Endothelial cell of umbilical vein (primary cell): ENCODE measurements around the gene KIF26B.

Experiments
- MYC ChIP-seq: IDR thresholded peaks from one replicate; pipeline ENCODE4 v1.6.1; 2011; ENCODE audit warnings: mild to moderate bottlenecking, low read depth, low read length
- POLR2A ChIP-seq: IDR thresholded peaks from 2 replicates; pipeline ENCODE4 v1.6.1; 2012; ENCODE audit warnings: low read depth, mild to moderate bottlenecking, control low read depth, low read length
- POLR2AphosphoS5 ChIP-seq: IDR thresholded peaks from 2 replicates; pipeline ENCODE4 v1.6.1; 2012; ENCODE audit warnings: low read depth, mild to moderate bottlenecking, control low read depth, low read length, moderate library complexity; ENCODE audit not compliant: insufficient read depth
- TF ChIP-seq, protein P1 (sequence below), 2 donors: IDR thresholded peaks; 1 replicate in 1 of 2; 2 replicates in 1 of 2; pipeline ENCODE4 v1.5.1; 2011; ENCODE audit warnings: low read length in 2 of 2, mild to moderate bottlenecking in 2 of 2, moderate library complexity in 2 of 2, control low read depth in 1 of 2, inconsistent platforms in 1 of 2, low read depth in 1 of 2; ENCODE audit not compliant: insufficient read depth in 1 of 2; ENCODE audit errors: extremely low read depth in 1 of 2
- TF ChIP-seq, protein P2 (sequence below): IDR thresholded peaks from 2 replicates; pipeline ENCODE4 v1.6.1; 2011; ENCODE audit not compliant: insufficient read depth, insufficient read length

DNA sequence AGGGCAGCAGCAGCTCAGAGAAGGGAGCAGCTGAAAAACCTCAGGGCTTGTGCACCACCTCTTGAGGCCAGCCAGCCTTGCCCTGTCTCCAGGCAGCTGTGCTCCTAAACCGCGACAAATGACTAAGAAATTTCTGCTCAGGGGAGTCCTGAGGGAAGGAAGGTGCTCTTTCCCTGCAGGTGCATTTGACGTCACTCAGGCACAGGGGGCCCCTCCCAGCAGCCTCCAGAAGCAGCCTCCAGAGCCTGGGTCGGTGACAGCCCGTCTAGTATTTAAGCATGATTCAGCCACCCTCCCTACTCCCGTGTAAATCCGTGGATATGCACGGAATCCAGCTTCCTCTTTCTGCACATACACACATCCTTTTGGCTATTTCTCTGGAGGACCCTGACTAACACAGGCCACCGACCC is 560.5 kb downstream of the KIF26B start:
- TF ChIP-seq POLR2A (no peak), MYC (no peak), POLR2AphosphoS5 (no peak)
- TF ChIP-seq, protein P1, sequence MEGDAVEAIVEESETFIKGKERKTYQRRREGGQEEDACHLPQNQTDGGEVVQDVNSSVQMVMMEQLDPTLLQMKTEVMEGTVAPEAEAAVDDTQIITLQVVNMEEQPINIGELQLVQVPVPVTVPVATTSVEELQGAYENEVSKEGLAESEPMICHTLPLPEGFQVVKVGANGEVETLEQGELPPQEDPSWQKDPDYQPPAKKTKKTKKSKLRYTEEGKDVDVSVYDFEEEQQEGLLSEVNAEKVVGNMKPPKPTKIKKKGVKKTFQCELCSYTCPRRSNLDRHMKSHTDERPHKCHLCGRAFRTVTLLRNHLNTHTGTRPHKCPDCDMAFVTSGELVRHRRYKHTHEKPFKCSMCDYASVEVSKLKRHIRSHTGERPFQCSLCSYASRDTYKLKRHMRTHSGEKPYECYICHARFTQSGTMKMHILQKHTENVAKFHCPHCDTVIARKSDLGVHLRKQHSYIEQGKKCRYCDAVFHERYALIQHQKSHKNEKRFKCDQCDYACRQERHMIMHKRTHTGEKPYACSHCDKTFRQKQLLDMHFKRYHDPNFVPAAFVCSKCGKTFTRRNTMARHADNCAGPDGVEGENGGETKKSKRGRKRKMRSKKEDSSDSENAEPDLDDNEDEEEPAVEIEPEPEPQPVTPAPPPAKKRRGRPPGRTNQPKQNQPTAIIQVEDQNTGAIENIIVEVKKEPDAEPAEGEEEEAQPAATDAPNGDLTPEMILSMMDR (IDR thresholded peaks at IDR 0.05; ENCODE audit: extremely low read depth in 1 of 2, insufficient read depth in 1 of 2, low read depth in 1 of 2, low read length in 2 of 2), result no peak
- TF ChIP-seq, protein P2, sequence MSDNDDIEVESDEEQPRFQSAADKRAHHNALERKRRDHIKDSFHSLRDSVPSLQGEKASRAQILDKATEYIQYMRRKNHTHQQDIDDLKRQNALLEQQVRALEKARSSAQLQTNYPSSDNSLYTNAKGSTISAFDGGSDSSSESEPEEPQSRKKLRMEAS, result no peak
